Panc1 (cell line): ENCODE measurements around the gene CFAP97.

ENCODE experiments used
- REST ChIP-seq, 2 experiments: IDR thresholded peaks; 2 replicates each; pipeline ENCODE4 v1.6.1; 2011 to 2012; ENCODE audit warnings: low read depth in 2 of 2, control low read depth in 1 of 2, low read length in 1 of 2, mild to moderate bottlenecking in 1 of 2, moderate library complexity in 1 of 2; ENCODE audit not compliant: insufficient read depth in 1 of 2
- TCF7L2 ChIP-seq: IDR thresholded peaks from 2 replicates; pipeline ENCODE4 v1.6.1; 2011; ENCODE audit warnings: mild to moderate bottlenecking, low read depth, low read length, inconsistent platforms
- TF ChIP-seq, protein P1 (sequence below): fragments of 450-650 bp; IDR thresholded peaks from 2 replicates; pipeline ENCODE4 v1.5.1; 2017; ENCODE audit warnings: mild to moderate bottlenecking

- TF ChIP-seq, protein P1, sequence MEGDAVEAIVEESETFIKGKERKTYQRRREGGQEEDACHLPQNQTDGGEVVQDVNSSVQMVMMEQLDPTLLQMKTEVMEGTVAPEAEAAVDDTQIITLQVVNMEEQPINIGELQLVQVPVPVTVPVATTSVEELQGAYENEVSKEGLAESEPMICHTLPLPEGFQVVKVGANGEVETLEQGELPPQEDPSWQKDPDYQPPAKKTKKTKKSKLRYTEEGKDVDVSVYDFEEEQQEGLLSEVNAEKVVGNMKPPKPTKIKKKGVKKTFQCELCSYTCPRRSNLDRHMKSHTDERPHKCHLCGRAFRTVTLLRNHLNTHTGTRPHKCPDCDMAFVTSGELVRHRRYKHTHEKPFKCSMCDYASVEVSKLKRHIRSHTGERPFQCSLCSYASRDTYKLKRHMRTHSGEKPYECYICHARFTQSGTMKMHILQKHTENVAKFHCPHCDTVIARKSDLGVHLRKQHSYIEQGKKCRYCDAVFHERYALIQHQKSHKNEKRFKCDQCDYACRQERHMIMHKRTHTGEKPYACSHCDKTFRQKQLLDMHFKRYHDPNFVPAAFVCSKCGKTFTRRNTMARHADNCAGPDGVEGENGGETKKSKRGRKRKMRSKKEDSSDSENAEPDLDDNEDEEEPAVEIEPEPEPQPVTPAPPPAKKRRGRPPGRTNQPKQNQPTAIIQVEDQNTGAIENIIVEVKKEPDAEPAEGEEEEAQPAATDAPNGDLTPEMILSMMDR = no peak
- no peak for TF ChIP-seq REST (IDR thresholded peaks at IDR 0.05; ENCODE audit: insufficient read depth in 1 of 2, low read depth in 2 of 2, low read length in 1 of 2)
- TF ChIP-seq TCF7L2 = no peak
These were observed 45.3 kb upstream of the CFAP97 start for GRCh38 chr4:185249105-185249504.
